GM23338 (cell line): ENCODE results near the gene MTHFD1L. TPM values are rescaled to one million over a fixed set of nuclear protein-coding genes. Genes with fewer than 3 reads are reported as not detected.

Experiments used
- ATAC-seq: fragments of 200-7000 bp; cut with Tn5 transposase; 3 replicates; pipeline ENCODE4 v1.9.1; 2020
- DNase-seq: peaks from one replicate; pipeline ENCODE4 v3.0.0-alpha.2; 2015; ENCODE audit warnings: low spot score
- H2AFZ ChIP-seq: fragments of 200-600 bp; sonication (generic); 2 replicates; pipeline ENCODE4 v1.8.0; 2016; ENCODE audit warnings: antibody characterized with exemption, mild to moderate bottlenecking, moderate library complexity
- H3F3A ChIP-seq: fragments of 200-600 bp; sonication (generic); replicated peaks from 2 replicates; pipeline ENCODE4 v1.8.0; 2017; ENCODE audit warnings: antibody characterized with exemption, mixed run types, low read depth
- H3K27ac ChIP-seq: fragments of 200-600 bp; sonication (generic); 2 replicates; pipeline ENCODE4 v1.6.1; 2016; ENCODE audit warnings: low read depth
- H3K27me3 ChIP-seq: fragments of 200-600 bp; sonication (generic); 2 replicates; pipeline ENCODE4 v1.8.0; 2016; ENCODE audit warnings: mild to moderate bottlenecking, mixed run types, moderate library complexity; ENCODE audit not compliant: insufficient read depth
- H3K36me3 ChIP-seq: fragments of 200-600 bp; sonication (generic); 2 replicates; pipeline ENCODE4 v1.8.0; 2016; ENCODE audit warnings: mild to moderate bottlenecking; ENCODE audit not compliant: insufficient read depth
- H3K4me1 ChIP-seq: fragments of 200-600 bp; sonication (generic); 2 replicates; pipeline ENCODE4 v1.8.0; 2016; ENCODE audit warnings: mild to moderate bottlenecking, moderate library complexity; ENCODE audit not compliant: insufficient read depth
- H3K4me2 ChIP-seq: fragments of 200-600 bp; sonication (generic); 2 replicates; pipeline ENCODE4 v1.7.1; 2017; ENCODE audit warnings: mixed run types
- H3K4me3 ChIP-seq: fragments of 200-600 bp; sonication (generic); 2 replicates; pipeline ENCODE4 v1.6.1; 2016; ENCODE audit warnings: mixed run types
- H3K79me2 ChIP-seq: fragments of 200-600 bp; sonication (generic); replicated peaks from 2 replicates; pipeline ENCODE4 v1.8.0; 2017; ENCODE audit warnings: mild to moderate bottlenecking; ENCODE audit not compliant: insufficient read depth
- H3K9me2 ChIP-seq: fragments of 200-600 bp; sonication (generic); 2 replicates; pipeline ENCODE4 v1.8.0; 2017; ENCODE audit not compliant: insufficient read depth
- H4K20me1 ChIP-seq: fragments of 200-600 bp; sonication (generic); replicated peaks from 2 replicates; pipeline ENCODE4 v1.8.0; 2017; ENCODE audit warnings: mild to moderate bottlenecking; ENCODE audit not compliant: insufficient read depth
- H3K27ac Mint-ChIP-seq: 2 replicates; pipeline ENCODE4 v1.8.0; 2020; ENCODE audit warnings: inconsistent platforms, mild to moderate bottlenecking, moderate library complexity, mixed read lengths
- H3K27me3 Mint-ChIP-seq: 3 replicates; pipeline ENCODE4 v1.8.0; 2022; ENCODE audit warnings: low read depth, mild to moderate bottlenecking, moderate library complexity, mixed read lengths, inconsistent platforms; ENCODE audit not compliant: insufficient read depth, poor library complexity
- H3K36me3 Mint-ChIP-seq: 3 replicates; pipeline ENCODE4 v1.8.0; 2021; ENCODE audit warnings: low read depth, mild to moderate bottlenecking, inconsistent platforms, moderate library complexity, mixed read lengths
- H3K4me1 Mint-ChIP-seq: 3 replicates; pipeline ENCODE4 v1.8.0; 2020; ENCODE audit warnings: mild to moderate bottlenecking, inconsistent platforms, mixed read lengths
- H3K4me3 Mint-ChIP-seq: 3 replicates; pipeline ENCODE4 v1.8.0; 2021; ENCODE audit warnings: moderate library complexity, mild to moderate bottlenecking, inconsistent platforms, mixed read lengths
- H3K9me3 Mint-ChIP-seq: 3 replicates; pipeline ENCODE4 v1.8.0; 2020; ENCODE audit warnings: moderate library complexity, mild to moderate bottlenecking, inconsistent platforms, mixed read lengths
- CREB1 ChIP-seq: fragments of 250-450 bp; sonication (Bioruptor Pico); IDR thresholded peaks from 2 replicates; pipeline ENCODE4 v1.5.0; 2020; ENCODE audit warnings: low read depth, mild to moderate bottlenecking, moderate library complexity
- ETS1 ChIP-seq: IDR thresholded peaks from 2 replicates; pipeline ENCODE4 v1.6.1; 2016; ENCODE audit warnings: antibody characterized with exemption
- EZH2 ChIP-seq: fragments of 200-600 bp; sonication (generic); IDR thresholded peaks from one replicate; pipeline ENCODE4 v1.8.0; 2017; ENCODE audit warnings: antibody characterized with exemption, mild to moderate bottlenecking, low read depth; ENCODE audit not compliant: unreplicated experiment
- EZH2phosphoT487 ChIP-seq: fragments of 200-600 bp; sonication (generic); IDR thresholded peaks from one replicate; pipeline ENCODE4 v1.8.1; 2018; ENCODE audit warnings: antibody characterized with exemption; ENCODE audit not compliant: unreplicated experiment
- JUNB ChIP-seq: IDR thresholded peaks from one replicate; pipeline ENCODE4 v1.6.1; 2016; ENCODE audit warnings: antibody characterized with exemption; ENCODE audit not compliant: unreplicated experiment
- NANOG ChIP-seq: IDR thresholded peaks from 2 replicates; pipeline ENCODE4 v1.6.1; 2016; ENCODE audit warnings: antibody characterized with exemption, borderline replicate concordance
- POLR2AphosphoS5 ChIP-seq: IDR thresholded peaks from 2 replicates; pipeline ENCODE4 v1.6.1; 2016; ENCODE audit warnings: antibody characterized with exemption, low read depth
- STAT1 ChIP-seq: IDR thresholded peaks from one replicate; pipeline ENCODE4 v1.6.1; 2016; ENCODE audit warnings: antibody characterized with exemption; ENCODE audit not compliant: unreplicated experiment
- ZNF114 ChIP-seq: fragments of 250-450 bp; sonication (Bioruptor Pico); IDR thresholded peaks from 2 replicates; pipeline ENCODE4 v1.5.0; 2020; ENCODE audit warnings: mild to moderate bottlenecking, moderate library complexity
- ZNF331 ChIP-seq: fragments of 250-450 bp; sonication (Bioruptor Pico); IDR thresholded peaks from 2 replicates; pipeline ENCODE4 v1.5.0; 2020; ENCODE audit warnings: low read depth, mild to moderate bottlenecking, moderate library complexity
- ZNF462 ChIP-seq: fragments of 250-450 bp; sonication (Bioruptor Pico); IDR thresholded peaks from 2 replicates; pipeline ENCODE4 v1.5.0; 2020; ENCODE audit warnings: mild to moderate bottlenecking, moderate library complexity
- polyA plus RNA-seq: library from polyadenylated mRNA; unstranded; fragments of >200 nt; fragmentation: Nextera tagmentation; extraction: Ambion mirVana; gene quantifications from 2 replicates; pipeline ENCODE4 v1.2.1, GENCODE V29; 2016
- total RNA-seq: library from RNA; depleted of rRNA; stranded (reverse); fragments of >200 nt; shearing (Covaris generic); gene quantifications from 2 replicates; pipeline ENCODE4 v1.2.3, GENCODE V29; 2014
- TF ChIP-seq, protein P1 (sequence below): IDR thresholded peaks from one replicate; pipeline ENCODE4 v1.6.1; 2018; ENCODE audit warnings: antibody characterized with exemption; ENCODE audit not compliant: unreplicated experiment
- TF ChIP-seq, protein P2 (sequence below), 2 experiments: fragments of 200-600 bp in 1 of 2; sonication (generic) in 1 of 2; conservative IDR thresholded peaks; 2 replicates each; pipeline versions ENCODE4 v1.5.1 to v1.6.1; 2016 to 2017; ENCODE audit warnings: antibody characterized with exemption in 2 of 2, low read depth in 2 of 2, mild to moderate bottlenecking in 2 of 2, moderate library complexity in 1 of 2

MTHFD1L gene
- total and polyA plus RNA-seq, 2 experiments from 2014 or later, result 53.2 to 66.8 TPM

DNA sequence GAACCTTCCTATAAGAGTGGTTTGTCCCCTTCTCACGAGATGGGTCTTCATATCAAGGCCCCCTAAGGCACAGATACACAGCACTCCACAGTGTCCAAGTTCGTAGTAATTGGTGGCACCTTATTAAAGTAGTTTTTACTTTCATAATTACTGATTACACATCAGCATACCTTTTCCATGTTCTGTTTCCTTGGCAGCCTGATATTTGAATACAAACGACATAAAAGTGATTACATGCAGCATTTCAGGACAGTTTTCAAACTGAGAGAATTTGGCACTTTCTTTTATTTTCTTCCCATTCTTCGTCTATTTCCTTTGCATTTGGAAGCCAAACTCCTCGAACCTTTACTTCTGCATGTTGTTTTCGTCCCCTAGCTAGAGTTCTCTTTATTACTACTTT, 139.7 kb downstream of the MTHFD1L start:
- H3K4me3 Mint-ChIP-seq, result no peak overlapping the region
- ATAC-seq, result no peak
- Histone ChIP-seq H3K4me1 (peaks cover 18% of the 10 kb centered on the region), H3K27ac (no peak overlapping the region), H3K79me2 (no peaks in the 10 kb centered on the region), H3F3A (no peaks in the 10 kb centered on the region), H2AFZ (no peak overlapping the region), H3K27me3 (no peaks in the 10 kb centered on the region), H4K20me1 (0 out of 2 replicates have a peak, but pooled peaks cover 2% of the 10 kb centered on the region), H3K4me2 (no peak overlapping the region), H3K4me3 (no peak overlapping the region), H3K36me3 (no peaks in the 10 kb centered on the region), H3K9me2 (no peaks in the 10 kb centered on the region)
- no peak for DNase-seq
- H3K27ac Mint-ChIP-seq, result no peak overlapping the region
- H3K27me3 Mint-ChIP-seq, result peaks cover 5% of the 10 kb centered on the region
- peaks cover 52% of the 10 kb centered on the region for H3K4me1 Mint-ChIP-seq
- peaks cover 2% of the 10 kb centered on the region; the same call in 2 of the 3 replicates for H3K36me3 Mint-ChIP-seq
- TF ChIP-seq ETS1, result no peak
- TF ChIP-seq EZH2, result no peak
- no peak for TF ChIP-seq STAT1
- TF ChIP-seq, protein P1, sequence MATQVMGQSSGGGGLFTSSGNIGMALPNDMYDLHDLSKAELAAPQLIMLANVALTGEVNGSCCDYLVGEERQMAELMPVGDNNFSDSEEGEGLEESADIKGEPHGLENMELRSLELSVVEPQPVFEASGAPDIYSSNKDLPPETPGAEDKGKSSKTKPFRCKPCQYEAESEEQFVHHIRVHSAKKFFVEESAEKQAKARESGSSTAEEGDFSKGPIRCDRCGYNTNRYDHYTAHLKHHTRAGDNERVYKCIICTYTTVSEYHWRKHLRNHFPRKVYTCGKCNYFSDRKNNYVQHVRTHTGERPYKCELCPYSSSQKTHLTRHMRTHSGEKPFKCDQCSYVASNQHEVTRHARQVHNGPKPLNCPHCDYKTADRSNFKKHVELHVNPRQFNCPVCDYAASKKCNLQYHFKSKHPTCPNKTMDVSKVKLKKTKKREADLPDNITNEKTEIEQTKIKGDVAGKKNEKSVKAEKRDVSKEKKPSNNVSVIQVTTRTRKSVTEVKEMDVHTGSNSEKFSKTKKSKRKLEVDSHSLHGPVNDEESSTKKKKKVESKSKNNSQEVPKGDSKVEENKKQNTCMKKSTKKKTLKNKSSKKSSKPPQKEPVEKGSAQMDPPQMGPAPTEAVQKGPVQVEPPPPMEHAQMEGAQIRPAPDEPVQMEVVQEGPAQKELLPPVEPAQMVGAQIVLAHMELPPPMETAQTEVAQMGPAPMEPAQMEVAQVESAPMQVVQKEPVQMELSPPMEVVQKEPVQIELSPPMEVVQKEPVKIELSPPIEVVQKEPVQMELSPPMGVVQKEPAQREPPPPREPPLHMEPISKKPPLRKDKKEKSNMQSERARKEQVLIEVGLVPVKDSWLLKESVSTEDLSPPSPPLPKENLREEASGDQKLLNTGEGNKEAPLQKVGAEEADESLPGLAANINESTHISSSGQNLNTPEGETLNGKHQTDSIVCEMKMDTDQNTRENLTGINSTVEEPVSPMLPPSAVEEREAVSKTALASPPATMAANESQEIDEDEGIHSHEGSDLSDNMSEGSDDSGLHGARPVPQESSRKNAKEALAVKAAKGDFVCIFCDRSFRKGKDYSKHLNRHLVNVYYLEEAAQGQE, result no peak
- TF ChIP-seq CREB1 (CRISPR knock-in tag), result no peak
- no peak for TF ChIP-seq NANOG
- no peak for TF ChIP-seq ZNF331 (CRISPR knock-in tag)
- TF ChIP-seq EZH2phosphoT487, result no peak
- no peak for TF ChIP-seq ZNF114 (CRISPR knock-in tag)
- TF ChIP-seq JUNB, result no peak
- TF ChIP-seq ZNF462, result no peak
- TF ChIP-seq POLR2AphosphoS5, result no peak
- TF ChIP-seq, protein P2, sequence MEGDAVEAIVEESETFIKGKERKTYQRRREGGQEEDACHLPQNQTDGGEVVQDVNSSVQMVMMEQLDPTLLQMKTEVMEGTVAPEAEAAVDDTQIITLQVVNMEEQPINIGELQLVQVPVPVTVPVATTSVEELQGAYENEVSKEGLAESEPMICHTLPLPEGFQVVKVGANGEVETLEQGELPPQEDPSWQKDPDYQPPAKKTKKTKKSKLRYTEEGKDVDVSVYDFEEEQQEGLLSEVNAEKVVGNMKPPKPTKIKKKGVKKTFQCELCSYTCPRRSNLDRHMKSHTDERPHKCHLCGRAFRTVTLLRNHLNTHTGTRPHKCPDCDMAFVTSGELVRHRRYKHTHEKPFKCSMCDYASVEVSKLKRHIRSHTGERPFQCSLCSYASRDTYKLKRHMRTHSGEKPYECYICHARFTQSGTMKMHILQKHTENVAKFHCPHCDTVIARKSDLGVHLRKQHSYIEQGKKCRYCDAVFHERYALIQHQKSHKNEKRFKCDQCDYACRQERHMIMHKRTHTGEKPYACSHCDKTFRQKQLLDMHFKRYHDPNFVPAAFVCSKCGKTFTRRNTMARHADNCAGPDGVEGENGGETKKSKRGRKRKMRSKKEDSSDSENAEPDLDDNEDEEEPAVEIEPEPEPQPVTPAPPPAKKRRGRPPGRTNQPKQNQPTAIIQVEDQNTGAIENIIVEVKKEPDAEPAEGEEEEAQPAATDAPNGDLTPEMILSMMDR (conservative IDR thresholded peaks at IDR 0.05; ENCODE audit: low read depth in 2 of 2), result no peak
- no peaks in the 10 kb centered on the region for H3K9me3 Mint-ChIP-seq
